Prostate gland (tissue), 2 donors: Measurements from ENCODE around the gene ZMYM4. TPM values are rescaled to one million over a fixed set of nuclear protein-coding genes. Genes with fewer than 3 reads are reported as not detected.

Source experiments
- DNase-seq: peaks from one replicate; pipeline ENCODE4 v3.0.0-alpha.2; 2019; ENCODE audit warnings: low spot score
- H3K27ac ChIP-seq, 2 donors: fragments of 200-600 bp; sonication (generic); 2 replicates each; pipeline ENCODE4 v1.5.1; 2017 to 2019
- H3K27me3 ChIP-seq: fragments of 200-600 bp; sonication (generic); replicated peaks from 2 replicates; pipeline ENCODE4 v1.5.1; 2019; ENCODE audit not compliant: insufficient read depth
- H3K36me3 ChIP-seq, 2 donors: fragments of 200-600 bp; sonication (generic); 1 replicate in 1 of 2; 2 replicates in 1 of 2; pipeline versions ENCODE4 v1.5.1 to v1.8.1; 2017 to 2019
- H3K4me1 ChIP-seq: fragments of 200-600 bp; sonication (generic); replicated peaks from 2 replicates; pipeline ENCODE4 v1.5.1; 2019
- H3K4me3 ChIP-seq, 2 donors: fragments of 200-600 bp; sonication (generic); 2 replicates each; pipeline ENCODE4 v1.5.1; 2017 to 2019
- H3K9me3 ChIP-seq: fragments of 200-600 bp; sonication (generic); 2 replicates; pipeline ENCODE4 v1.5.1; 2017
- CTCF ChIP-seq, 4 experiments: fragments of 200-600 bp in 2 of 4; fragments of 450-650 bp in 2 of 4; sonication (generic) in 2 of 4; IDR thresholded peaks; 1 replicate in 3 of 4; 2 replicates in 1 of 4; pipeline ENCODE4 v1.5.1; 2016 to 2019; ENCODE audit warnings: antibody characterized with exemption in 4 of 4, mild to moderate bottlenecking in 2 of 4, moderate library complexity in 2 of 4
- POLR2A ChIP-seq: fragments of 450-650 bp; IDR thresholded peaks from one replicate; pipeline ENCODE4 v1.6.1; 2016; ENCODE audit warnings: antibody characterized with exemption, mild to moderate bottlenecking
- POLR2AphosphoS5 ChIP-seq: sonication (generic); formaldehyde crosslinking; IDR thresholded peaks from one replicate; pipeline ENCODE4 v1.6.1; 2017; ENCODE audit warnings: antibody characterized with exemption
- WGBS: methylation state at CpG from one replicate; pipeline ENCODE4 v1.1.5; 2018; 5-methylcytosine and 5-hydroxymethylcytosine counted together
- intact Hi-C: fragments of 100-400 bp; cut with DNase I; formaldehyde crosslinking; loops from one replicate; pipeline ENCODE4 v1.14.2; 2022
- total RNA-seq, 2 donors: library from RNA; depleted of rRNA; stranded (reverse); fragments of >200 nt; gene quantifications; one replicate each; pipeline ENCODE4 v1.1.0, GENCODE V29; 2016

The ZMYM4 gene
- total RNA-seq, 2 donors from 2014 or later, result 34.9 to 42.1 TPM

- intact Hi-C loops, result no loop called here
- TF ChIP-seq POLR2A (no peak), CTCF (IDR thresholded peaks at IDR 0.05) (no peak), POLR2AphosphoS5 (no peak)
- no peak for DNase-seq
- Histone ChIP-seq H3K4me1 (no peaks in the 10 kb centered on the region), H3K36me3 (no peaks in the 10 kb centered on the region), H3K27ac (no peak overlapping the region), H3K9me3 (no peaks in the 10 kb centered on the region), H3K27me3 (no peaks in the 10 kb centered on the region), H3K4me3 (no peak overlapping the region)
- WGBS, result 92% methylated on average over 3 of the region's 3 CpGs
These were observed 2.3 kb downstream of the ZMYM4 start for GRCh38 chr1:35270836-35271235.

- no peak overlapping the region for H3K4me3 ChIP-seq
- H3K36me3 ChIP-seq, result no peaks in the 10 kb centered on the region
- TF ChIP-seq POLR2A, result no peak
- no peak for TF ChIP-seq CTCF (IDR thresholded peaks at IDR 0.05)
- 87% methylated on average over 4 of the region's 4 CpGs for WGBS
- no peaks in the 10 kb centered on the region for H3K4me1 ChIP-seq
- intact Hi-C loops, result no loop called here
- DNase-seq, result no peak
- no peaks in the 10 kb centered on the region for H3K9me3 ChIP-seq
- H3K27ac ChIP-seq, result no peak overlapping the region
- no peaks in the 10 kb centered on the region for H3K27me3 ChIP-seq
These were observed 5.7 kb downstream of the ZMYM4 start for GRCh38 chr1:35274197-35274596.

GRCh38 chr1:35278886-35279554, 10.5 kb downstream of the ZMYM4 start:
- intact Hi-C loops, result no loop called here
- H3K4me1 ChIP-seq, result no peaks in the 10 kb centered on the region
- 97% methylated on average over 6 of the region's 6 CpGs for WGBS

GRCh38 chr1:35279555-35279904, 11.0 kb downstream of the ZMYM4 start:
- intact Hi-C loops, result no loop called here
- WGBS, result 100% methylated on average over 1 of the region's 1 CpG
- Histone ChIP-seq H3K27ac (no peak overlapping the region), H3K4me1 (no peaks in the 10 kb centered on the region), H3K4me3 (no peak overlapping the region), H3K36me3 (peaks cover 0 to 2% of the 10 kb centered on the region in 2 donors), H3K27me3 (no peaks in the 10 kb centered on the region), H3K9me3 (no peaks in the 10 kb centered on the region)
- no peak for DNase-seq
- TF ChIP-seq POLR2A (no peak), CTCF (IDR thresholded peaks at IDR 0.05) (no peak), POLR2AphosphoS5 (no peak)

More at GRCh38 chr1:35278886-35279554, 10.5 kb downstream of the ZMYM4 start:
- H3K27ac ChIP-seq, result no peak overlapping the region
- no peak for DNase-seq
- no peaks in the 10 kb centered on the region for H3K9me3 ChIP-seq
- TF ChIP-seq CTCF (IDR thresholded peaks at IDR 0.05) (no peak), POLR2AphosphoS5 (no peak), POLR2A (no peak)
- H3K27me3 ChIP-seq, result no peaks in the 10 kb centered on the region
- peaks cover 0 to 2% of the 10 kb centered on the region in 2 donors for H3K36me3 ChIP-seq
- H3K4me3 ChIP-seq, result no peak overlapping the region

- no peak for TF ChIP-seq POLR2A
- no peak for TF ChIP-seq CTCF (IDR thresholded peaks at IDR 0.05)
- no peak for TF ChIP-seq POLR2AphosphoS5
- H3K27ac ChIP-seq, result no peak overlapping the region
- WGBS, result 97% methylated on average over 1 of the region's 1 CpG
- no peaks in the 10 kb centered on the region for H3K4me1 ChIP-seq
- H3K9me3 ChIP-seq, result no peaks in the 10 kb centered on the region
- intact Hi-C loops, result no loop called here
- H3K27me3 ChIP-seq, result no peaks in the 10 kb centered on the region
- peaks cover 0 to 2% of the 10 kb centered on the region in 2 donors for H3K36me3 ChIP-seq
- DNase-seq, result no peak
- H3K4me3 ChIP-seq, result no peak overlapping the region
These were observed 11.5 kb downstream of the ZMYM4 start for GRCh38 chr1:35280006-35280405.
